Thymus (tissue), 11 donors: Measurements from ENCODE around the gene CCDC24. TPM values are rescaled to one million over a fixed set of nuclear protein-coding genes. Genes with fewer than 3 reads are reported as not detected.

ENCODE experiments used
- DNase-seq, 9 donors: peaks; one replicate each; pipeline ENCODE4 v3.0.0-alpha.2; 2013; ENCODE audit warnings: low spot score in 9 of 9, low read depth in 6 of 9, missing footprints in 1 of 9
- H3K27ac ChIP-seq, 2 donors: one replicate each; pipeline ENCODE4 v1.5.1; 2013; ENCODE audit warnings: control low read depth in 1 of 2, low read depth in 1 of 2, low read length in 1 of 2, mild to moderate bottlenecking in 1 of 2, moderate library complexity in 1 of 2
- H3K27me3 ChIP-seq, 2 donors: one replicate each; pipeline ENCODE4 v1.5.1; 2013; ENCODE audit warnings: low read length in 1 of 2; ENCODE audit not compliant: control insufficient read depth in 2 of 2, insufficient read depth in 1 of 2
- H3K36me3 ChIP-seq, 2 donors: one replicate each; pipeline ENCODE4 v1.5.1; 2013; ENCODE audit warnings: low read length in 1 of 2, mild to moderate bottlenecking in 1 of 2, moderate library complexity in 1 of 2; ENCODE audit not compliant: control insufficient read depth in 2 of 2, insufficient read depth in 2 of 2
- H3K4me1 ChIP-seq, 2 donors: one replicate each; pipeline ENCODE4 v1.5.1; 2013; ENCODE audit warnings: low read length in 2 of 2; ENCODE audit not compliant: control insufficient read depth in 2 of 2, insufficient read depth in 2 of 2
- H3K4me3 ChIP-seq, 2 donors: one replicate each; pipeline ENCODE4 v1.5.1; 2013; ENCODE audit warnings: low read length in 2 of 2, control low read depth in 1 of 2, mild to moderate bottlenecking in 1 of 2
- H3K9me3 ChIP-seq, 2 donors: one replicate each; pipeline ENCODE4 v1.5.1; 2013; ENCODE audit warnings: low read length in 1 of 2, mild to moderate bottlenecking in 1 of 2; ENCODE audit not compliant: control insufficient read depth in 2 of 2, insufficient read depth in 1 of 2
- WGBS: extraction: QIAGEN DNeasy Blood & Tissue Kit; methylation state at CpG from one replicate; pipeline ENCODE4 v1.1.7; 2013; 5-methylcytosine and 5-hydroxymethylcytosine counted together
- polyA plus RNA-seq: library from polyadenylated mRNA; stranded (reverse); fragments of 200-250 nt; gene quantifications from one replicate; pipeline ENCODE4 v1.2.3, GENCODE V29; 2013
- total RNA-seq: library from RNA; stranded (reverse); fragments of 120-200 nt; gene quantifications from one replicate; pipeline ENCODE4 v1.2.4, GENCODE V29; 2013
- donor health status: healthy.

CCDC24 gene
- total and polyA plus RNA-seq, 2 donors = 2.1 to 11.1 TPM

- no peak overlapping the region for H3K27ac ChIP-seq
- no peak for DNase-seq
- H3K4me3 ChIP-seq = no peak overlapping the region
- no peaks in the 10 kb centered on the region for H3K27me3 ChIP-seq
- no peaks in the 10 kb centered on the region for H3K36me3 ChIP-seq
- H3K4me1 ChIP-seq = no peaks in the 10 kb centered on the region
- WGBS = 94% methylated on average over 8 of the region's 8 CpGs
- H3K9me3 ChIP-seq = no peaks in the 10 kb centered on the region
Observed at GRCh38 chr1:43999455-43999854, 8.1 kb downstream of the CCDC24 start.

GRCh38 chr1:44000122-44000665, 8.8 kb downstream of the CCDC24 start:
- DNase-seq = no peak
- Histone ChIP-seq H3K27ac (no peak overlapping the region), H3K9me3 (no peaks in the 10 kb centered on the region), H3K4me1 (no peaks in the 10 kb centered on the region), H3K36me3 (no peaks in the 10 kb centered on the region), H3K27me3 (no peaks in the 10 kb centered on the region), H3K4me3 (no peak overlapping the region)
- WGBS = 98% methylated on average over 8 of the region's 8 CpGs

- Histone ChIP-seq H3K27me3 (no peaks in the 10 kb centered on the region), H3K27ac (no peak overlapping the region), H3K36me3 (no peaks in the 10 kb centered on the region), H3K4me3 (no peak overlapping the region), H3K9me3 (no peaks in the 10 kb centered on the region), H3K4me1 (no peaks in the 10 kb centered on the region)
- WGBS = 89% methylated on average over 8 of the region's 8 CpGs
- no peak for DNase-seq
Observed at GRCh38 chr1:44002165-44002564, 10.8 kb downstream of the CCDC24 start.

DNA sequence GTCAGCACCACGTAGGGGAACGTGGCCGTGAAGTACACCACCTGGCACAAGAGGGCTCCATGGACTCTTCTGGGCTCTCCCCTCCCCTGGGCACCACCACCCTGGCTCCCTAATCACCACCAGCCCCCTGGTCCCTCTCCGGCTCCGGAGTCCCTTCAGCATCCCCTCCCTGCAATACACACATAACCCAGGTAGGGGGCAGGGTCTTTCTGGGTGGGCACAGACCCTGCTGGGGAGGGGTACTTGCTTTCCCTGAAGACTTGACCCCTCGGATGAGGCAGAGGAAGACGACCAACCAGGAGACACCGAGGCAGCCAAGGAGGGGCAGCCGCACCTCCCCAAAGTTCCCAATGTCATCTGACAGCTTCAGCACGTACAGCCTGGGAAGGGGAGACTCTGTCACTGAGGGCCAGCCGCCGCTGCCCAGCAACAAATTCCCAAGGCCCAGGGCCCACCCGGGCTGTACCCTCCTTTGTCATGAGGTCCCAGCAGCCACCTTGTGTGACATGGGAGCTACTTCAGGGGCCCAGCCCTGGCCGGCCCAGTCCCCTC, 11.3 kb downstream of the CCDC24 start:
- Histone ChIP-seq H3K36me3 (no peaks in the 10 kb centered on the region), H3K9me3 (no peaks in the 10 kb centered on the region), H3K27ac (no peak overlapping the region), H3K4me3 (no peak overlapping the region), H3K4me1 (no peaks in the 10 kb centered on the region), H3K27me3 (no peaks in the 10 kb centered on the region)
- WGBS = 96% methylated on average over 14 of the region's 14 CpGs
- no peak for DNase-seq

DNA sequence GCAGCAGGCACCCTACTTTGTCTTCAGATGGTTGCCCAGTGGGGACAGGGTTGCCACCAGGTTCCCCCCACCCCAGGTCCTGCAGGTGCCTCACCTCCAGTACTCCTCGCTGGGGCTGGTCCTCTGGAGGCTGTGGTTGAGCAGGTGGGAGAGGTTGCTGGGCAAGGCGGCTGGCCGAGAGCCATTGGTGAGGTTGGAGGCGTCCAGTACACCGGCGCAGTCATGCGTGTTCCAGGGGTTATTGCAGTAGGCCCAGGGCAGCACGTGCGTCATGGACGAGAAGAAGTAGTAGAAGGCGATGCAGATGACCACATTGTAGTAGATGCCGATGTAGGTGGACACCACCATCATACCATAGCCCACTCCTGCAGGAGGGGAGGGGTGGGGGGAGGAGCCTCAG, 16.9 kb downstream of the CCDC24 start:
- no peaks in the 10 kb centered on the region for H3K36me3 ChIP-seq

DNA sequence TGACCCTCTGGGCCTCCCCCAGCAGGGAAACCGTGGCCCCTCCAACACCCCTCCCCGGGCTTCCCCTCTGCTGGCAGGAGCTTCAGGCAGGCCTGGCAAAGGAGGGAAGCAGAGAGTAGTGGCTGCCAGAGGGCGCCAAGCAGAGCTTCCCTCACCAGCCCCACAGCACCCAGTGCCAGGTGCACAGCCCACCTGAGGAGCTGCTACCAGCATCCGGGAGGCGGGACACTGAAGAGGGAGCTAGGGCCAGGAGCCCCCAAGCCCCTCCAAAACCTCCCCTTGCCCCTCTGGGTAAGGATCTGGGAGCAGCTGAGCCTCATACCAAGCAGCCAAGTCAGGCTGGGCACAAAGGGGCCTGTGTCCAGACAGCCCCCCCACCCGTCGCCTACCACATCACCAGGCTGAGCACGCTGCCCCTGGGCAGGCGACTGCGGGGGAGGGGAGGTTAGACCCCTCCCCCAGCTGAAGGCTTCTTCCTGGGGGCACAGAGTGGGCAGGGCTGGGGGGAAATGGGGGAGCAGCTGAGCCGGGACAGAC, 19.6 kb downstream of the CCDC24 start:
- Histone ChIP-seq H3K36me3 (no peaks in the 10 kb centered on the region), H3K4me3 (no peak overlapping the region), H3K9me3 (no peaks in the 10 kb centered on the region), H3K4me1 (peaks cover 10 to 15% of the 10 kb centered on the region in 2 donors), H3K27me3 (no peaks in the 10 kb centered on the region), H3K27ac (no peak overlapping the region)
- WGBS = 84% methylated on average over 11 of the region's 11 CpGs
- no peak for DNase-seq

More for the DNA sequence above, 16.9 kb downstream of the CCDC24 start:
- Histone ChIP-seq H3K4me1 (peaks cover 7 to 10% of the 10 kb centered on the region in 2 donors), H3K27me3 (no peaks in the 10 kb centered on the region), H3K9me3 (no peaks in the 10 kb centered on the region), H3K27ac (no peak overlapping the region), H3K4me3 (no peak overlapping the region)
- 97% methylated on average over 12 of the region's 12 CpGs for WGBS
- no peak for DNase-seq

DNA sequence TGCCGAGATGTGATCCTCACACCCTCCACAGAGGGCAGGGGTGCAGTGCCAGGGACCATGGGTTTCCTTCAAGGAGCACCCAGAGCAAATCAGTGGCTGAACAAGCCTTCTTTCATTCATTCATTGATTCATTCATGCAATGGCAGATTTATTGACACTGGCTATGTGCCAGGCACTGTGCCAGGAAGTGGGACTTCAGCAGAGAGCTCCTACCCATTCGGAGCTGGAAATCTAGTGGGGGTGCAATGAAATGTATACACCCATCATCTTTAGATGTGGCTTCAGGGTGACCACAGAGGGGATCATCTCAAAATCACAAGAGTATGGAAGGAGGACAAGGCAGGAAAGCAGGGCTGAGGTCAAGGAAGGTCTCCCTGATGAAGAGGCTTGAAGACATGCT, 21.0 kb downstream of the CCDC24 start:
- H3K4me1 ChIP-seq = peaks cover 10 to 15% of the 10 kb centered on the region in 2 donors
- no peak for DNase-seq
- no peaks in the 10 kb centered on the region for H3K36me3 ChIP-seq
- H3K4me3 ChIP-seq = no peak overlapping the region
- 55% methylated on average over 2 of the region's 2 CpGs for WGBS
- no peak overlapping the region for H3K27ac ChIP-seq
- no peaks in the 10 kb centered on the region for H3K27me3 ChIP-seq
- H3K9me3 ChIP-seq = no peaks in the 10 kb centered on the region

- peak in 3 of 9 donors; percentile 17 to 50 (median 43) for DNase-seq
- H3K4me1 ChIP-seq = peaks cover 10 to 15% of the 10 kb centered on the region in 2 donors
- H3K36me3 ChIP-seq = no peaks in the 10 kb centered on the region
- 15% methylated on average over 13 of the region's 13 CpGs for WGBS
- no peak overlapping the region for H3K4me3 ChIP-seq
- no peaks in the 10 kb centered on the region for H3K9me3 ChIP-seq
- no peak overlapping the region for H3K27ac ChIP-seq
- H3K27me3 ChIP-seq = no peaks in the 10 kb centered on the region
Observed at GRCh38 chr1:44012941-44013609, 21.7 kb downstream of the CCDC24 start.

- no peaks in the 10 kb centered on the region for H3K36me3 ChIP-seq
Observed at GRCh38 chr1:44013949-44014348, 22.6 kb downstream of the CCDC24 start.

More at GRCh38 chr1:44013949-44014348, 22.6 kb downstream of the CCDC24 start:
- Histone ChIP-seq H3K4me3 (no peak overlapping the region), H3K9me3 (no peaks in the 10 kb centered on the region), H3K27me3 (no peaks in the 10 kb centered on the region), H3K4me1 (peaks cover 10 to 15% of the 10 kb centered on the region in 2 donors), H3K27ac (no peak overlapping the region)
- WGBS = 94% methylated on average over 5 of the region's 5 CpGs
- DNase-seq = no peak
